GM10266 (cell line): ENCODE results near the gene DIAPH2.
"Not testable (repeated sequence)": the region's sequence is repeated elsewhere in the genome, so short reads cannot be mapped to it uniquely, and the experiment has no call there.

ENCODE experiments used
- DNase-seq: peaks from one replicate; pipeline ENCODE4 v3.0.0; 2012; ENCODE audit errors: extremely low spot score
- TF ChIP-seq, protein P1 (sequence below): IDR thresholded peaks from 2 replicates; pipeline ENCODE4 v1.5.1; 2012; ENCODE audit warnings: mild to moderate bottlenecking, low read depth; ENCODE audit not compliant: control insufficient read depth, insufficient read depth; ENCODE audit errors: missing control alignments

DIAPH2 gene

DNA sequence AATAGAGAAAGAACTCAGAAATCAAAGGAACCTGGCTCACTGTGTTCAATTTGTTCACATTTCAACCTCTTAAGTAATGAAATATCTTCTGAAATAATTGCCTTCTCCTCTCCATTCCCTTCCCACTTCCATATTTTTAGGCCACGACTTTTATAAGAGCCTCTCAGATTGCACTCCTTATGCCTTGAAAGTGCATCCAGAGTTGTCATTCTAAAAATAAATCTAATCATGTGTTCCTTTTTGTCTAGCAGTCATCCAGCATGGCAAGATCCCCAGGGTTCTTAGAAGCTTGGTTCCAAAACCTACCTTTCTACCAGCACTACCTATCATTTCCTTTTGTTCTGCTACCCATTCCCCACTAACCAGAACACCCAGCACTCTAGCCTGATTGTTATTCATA is 156.7 kb downstream of the DIAPH2 start:
- no peak for DNase-seq
- TF ChIP-seq, protein P1, sequence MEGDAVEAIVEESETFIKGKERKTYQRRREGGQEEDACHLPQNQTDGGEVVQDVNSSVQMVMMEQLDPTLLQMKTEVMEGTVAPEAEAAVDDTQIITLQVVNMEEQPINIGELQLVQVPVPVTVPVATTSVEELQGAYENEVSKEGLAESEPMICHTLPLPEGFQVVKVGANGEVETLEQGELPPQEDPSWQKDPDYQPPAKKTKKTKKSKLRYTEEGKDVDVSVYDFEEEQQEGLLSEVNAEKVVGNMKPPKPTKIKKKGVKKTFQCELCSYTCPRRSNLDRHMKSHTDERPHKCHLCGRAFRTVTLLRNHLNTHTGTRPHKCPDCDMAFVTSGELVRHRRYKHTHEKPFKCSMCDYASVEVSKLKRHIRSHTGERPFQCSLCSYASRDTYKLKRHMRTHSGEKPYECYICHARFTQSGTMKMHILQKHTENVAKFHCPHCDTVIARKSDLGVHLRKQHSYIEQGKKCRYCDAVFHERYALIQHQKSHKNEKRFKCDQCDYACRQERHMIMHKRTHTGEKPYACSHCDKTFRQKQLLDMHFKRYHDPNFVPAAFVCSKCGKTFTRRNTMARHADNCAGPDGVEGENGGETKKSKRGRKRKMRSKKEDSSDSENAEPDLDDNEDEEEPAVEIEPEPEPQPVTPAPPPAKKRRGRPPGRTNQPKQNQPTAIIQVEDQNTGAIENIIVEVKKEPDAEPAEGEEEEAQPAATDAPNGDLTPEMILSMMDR, result no peak

DNA sequence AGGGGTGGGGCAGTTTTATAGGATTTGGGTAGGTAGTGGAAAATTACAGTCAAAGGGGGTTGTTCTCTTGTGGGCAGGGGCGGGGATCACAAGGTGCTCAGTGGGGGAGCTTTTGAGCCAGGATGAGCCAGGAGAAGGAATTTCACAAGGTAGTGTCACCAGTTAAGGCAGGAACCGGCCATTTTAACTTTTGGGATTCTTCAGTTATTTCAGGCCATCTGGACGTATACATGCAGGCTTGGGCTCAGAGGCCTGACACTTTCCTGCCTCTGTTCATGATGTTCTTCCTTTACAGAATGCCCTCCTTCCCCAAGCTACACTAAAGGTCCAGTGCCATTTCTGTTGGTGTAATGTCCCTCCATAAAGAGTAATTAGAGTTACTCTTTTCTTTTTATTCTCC is 157.2 kb downstream of the DIAPH2 start:
- not testable (repeated sequence) for DNase-seq

DNA sequence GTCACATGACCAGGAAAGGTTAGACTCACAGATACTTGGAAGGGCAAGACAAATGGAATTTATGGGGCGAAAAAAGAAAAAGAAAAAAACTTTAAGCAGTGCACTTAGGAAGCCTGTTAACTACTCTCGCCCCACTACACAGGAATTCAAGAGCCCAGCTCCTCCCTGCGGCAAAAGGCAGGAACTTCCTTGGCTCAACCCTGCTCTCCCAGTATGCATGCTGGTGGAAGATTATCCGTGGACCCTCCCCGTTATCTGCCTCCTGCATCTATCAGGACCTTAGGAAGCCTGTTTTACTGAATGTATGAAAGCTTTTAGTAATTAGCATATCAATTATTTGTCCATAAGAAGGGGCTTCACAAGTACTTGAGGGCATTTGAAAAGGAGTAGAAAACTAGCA is 158.9 kb downstream of the DIAPH2 start:
- no peak for DNase-seq
- TF ChIP-seq, protein P1, result no peak

GRCh38 chrX:96846841-96847240 is 162.2 kb downstream of the DIAPH2 start:
- TF ChIP-seq, protein P1, result no peak
- DNase-seq, result no peak

- not testable (repeated sequence) for DNase-seq
Measured at GRCh38 chrX:96859422-96859821, 174.8 kb downstream of the DIAPH2 start.

GRCh38 chrX:96861218-96861617 is 176.6 kb downstream of the DIAPH2 start:
- DNase-seq, result no peak
- TF ChIP-seq, protein P1, result no peak

DNA sequence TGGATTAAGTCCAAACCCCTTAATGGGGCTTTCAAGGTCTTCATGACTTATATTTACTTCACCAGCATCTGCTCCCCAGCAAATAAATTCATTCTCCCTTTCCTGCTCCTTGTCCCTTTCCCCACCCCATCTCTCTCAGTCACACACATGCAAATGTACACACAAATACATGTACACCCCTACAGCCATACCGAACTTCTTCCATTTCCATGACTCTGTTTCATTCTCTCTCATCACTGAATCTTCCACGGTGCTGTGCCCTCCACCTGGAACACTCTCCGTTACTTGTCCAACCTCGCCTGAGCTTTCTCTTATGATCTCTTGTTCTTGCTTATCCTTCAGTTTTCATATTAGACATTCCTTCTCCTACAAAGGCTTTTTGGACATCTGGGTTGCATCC is 177.0 kb downstream of the DIAPH2 start:
- no peak for DNase-seq
- TF ChIP-seq, protein P1, result no peak

DNA sequence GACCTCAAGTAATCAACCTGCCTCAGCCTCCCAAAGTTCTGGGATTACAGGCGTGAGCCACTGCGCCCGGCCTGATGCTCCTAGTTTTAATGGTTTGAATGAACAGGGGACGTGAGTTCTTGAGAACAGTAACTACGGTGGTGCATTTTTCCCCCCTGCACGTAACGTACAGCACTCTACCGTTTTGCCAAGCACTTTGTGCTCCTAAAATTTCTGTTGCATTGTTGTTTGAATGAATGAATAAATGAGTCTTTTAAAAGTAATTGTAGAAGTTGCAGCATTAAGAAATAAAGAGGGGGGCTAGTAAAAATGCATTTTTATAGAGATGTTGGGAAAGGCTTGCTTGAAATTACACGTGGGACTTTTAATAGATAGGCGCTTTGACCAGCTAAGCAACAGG is 199.0 kb downstream of the DIAPH2 start, which contains the start of gene RPA4:
RPA4 (plus strand) TSS at position 301 of the 400 bp plus-strand sequence. CDS start 403 bp downstream, outside the sequence.
- TF ChIP-seq, protein P1, result no peak
- no peak for DNase-seq
